HG02870 (cell line): ENCODE results near the gene MYO10.
"Not testable (repeated sequence)": the region's sequence is repeated elsewhere in the genome, so short reads cannot be mapped to it uniquely, and the experiment has no call there.

Experiments used
- ATAC-seq: cut with Tn5 transposase; IDR thresholded peaks from one replicate; pipeline ENCODE4 v1.9.1; 2021; ENCODE audit warnings: mild to moderate bottlenecking, moderate library complexity; ENCODE audit not compliant: unreplicated experiment

MYO10 gene

DNA sequence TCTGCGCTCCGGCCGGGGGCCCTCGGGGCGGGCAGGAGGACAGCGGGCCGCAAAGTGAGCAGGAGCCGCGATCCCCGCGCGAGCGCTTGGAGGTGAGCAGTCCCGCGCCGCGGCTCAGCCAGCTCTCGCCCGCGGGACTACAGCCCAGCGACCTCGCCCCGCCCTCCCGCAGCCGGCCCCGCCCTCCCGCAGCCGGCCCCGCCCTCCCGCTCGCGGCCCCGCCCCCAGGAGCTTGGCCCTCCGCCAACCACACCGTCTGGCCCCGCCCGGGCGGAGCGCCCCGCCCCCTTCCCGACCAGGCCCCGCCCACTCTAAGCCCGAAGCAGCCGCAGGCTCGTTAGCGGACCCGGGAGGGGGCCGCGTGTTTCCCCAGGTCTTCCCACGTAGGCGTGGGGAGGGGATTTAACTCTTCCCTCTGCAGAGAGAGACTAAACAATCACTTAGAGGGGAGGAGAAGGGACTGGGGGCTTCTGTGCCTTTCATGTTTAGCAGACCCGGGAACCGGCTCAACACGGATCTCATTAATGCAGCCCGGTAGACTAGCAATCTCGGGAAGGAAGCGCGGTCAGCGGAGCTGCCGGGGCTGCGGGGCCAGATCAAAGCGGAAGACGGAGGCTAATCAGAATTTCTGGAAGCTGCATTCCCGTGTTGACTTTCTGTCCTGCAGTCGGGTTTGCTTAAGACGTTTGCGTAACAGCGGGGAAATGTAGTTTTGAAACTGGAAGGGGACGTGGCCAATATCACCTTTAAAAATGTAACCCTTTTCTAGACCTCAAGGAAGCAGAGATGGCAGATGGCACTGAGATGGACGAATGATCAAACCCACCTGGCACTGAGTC lies at the start of gene MYO10:
Gene MYO10 (minus strand): TSS at position 139 of the 839 bp plus-strand sequence. CDS start 480 bp downstream, outside the sequence.
- peak; percentile 43 for ATAC-seq

DNA sequence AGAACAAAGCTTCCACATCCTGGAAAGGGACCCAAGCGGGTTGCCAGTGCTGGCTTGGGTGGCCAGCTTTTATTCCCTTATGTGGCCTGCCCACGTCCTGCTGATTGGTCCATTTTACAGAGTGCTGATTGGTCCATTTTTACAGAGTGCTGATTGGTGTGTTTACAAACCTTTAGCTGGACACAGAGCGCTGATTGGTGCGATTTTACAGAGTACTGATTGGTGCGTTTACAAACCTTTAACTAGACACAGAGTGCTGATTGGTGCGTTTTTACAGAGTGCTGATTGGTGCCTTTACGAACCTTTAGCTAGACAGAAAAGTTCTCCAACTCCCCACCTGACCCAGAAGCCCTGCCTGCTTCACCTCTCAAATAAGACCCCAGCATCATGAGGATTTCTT lies 49.2 kb upstream of the MYO10 start:
- ATAC-seq = not testable (repeated sequence)

DNA sequence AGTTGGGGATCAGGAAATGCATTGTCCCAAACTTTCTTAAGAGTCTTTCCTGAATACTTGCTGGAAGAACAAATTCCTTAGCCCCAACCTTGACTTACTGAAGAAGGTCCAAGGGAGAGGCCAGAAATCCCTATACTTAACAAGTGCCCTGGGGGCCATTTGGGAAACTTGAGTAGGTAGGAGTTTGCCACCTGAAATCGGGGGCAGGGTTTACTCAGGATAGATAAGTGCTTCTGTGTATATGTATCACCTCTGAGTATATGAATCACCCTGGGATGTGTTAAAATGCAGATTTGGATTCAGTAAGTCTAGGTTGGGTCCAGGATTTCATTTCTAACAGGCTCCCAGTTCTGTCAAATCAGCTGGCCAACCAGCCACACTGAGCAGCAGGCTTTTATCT lies 47.9 kb upstream of the MYO10 start:
- no peak for ATAC-seq

DNA sequence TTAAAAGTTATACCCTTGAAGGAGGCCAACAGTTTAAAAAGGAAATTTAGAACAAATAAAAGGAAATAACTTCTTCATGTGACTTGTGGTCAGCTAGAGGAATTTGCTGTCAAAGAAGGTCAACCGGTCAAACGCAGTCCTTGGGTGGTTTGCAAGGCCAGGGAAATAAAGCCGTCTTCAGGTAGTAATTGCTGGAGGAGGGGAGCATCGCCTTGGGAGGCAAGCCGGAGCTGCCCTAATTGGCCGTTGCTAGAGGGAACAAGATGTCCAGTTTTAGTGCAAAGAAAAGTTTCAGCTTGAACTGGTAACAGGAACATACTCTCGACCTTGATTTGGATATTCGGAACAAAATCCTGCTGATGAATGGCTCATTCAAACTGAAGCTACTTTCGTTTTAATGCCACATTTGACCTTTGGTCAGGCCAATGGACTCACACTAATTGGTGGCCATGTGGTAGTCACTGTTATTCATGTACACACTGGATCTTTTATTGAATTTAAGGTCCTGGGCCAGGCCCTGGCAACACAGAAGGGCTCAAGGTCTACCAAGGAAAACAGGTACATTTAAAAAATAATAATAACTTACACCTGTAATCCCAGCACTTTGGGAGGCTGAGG lies 47.0 kb upstream of the MYO10 start:
- no peak for ATAC-seq

DNA sequence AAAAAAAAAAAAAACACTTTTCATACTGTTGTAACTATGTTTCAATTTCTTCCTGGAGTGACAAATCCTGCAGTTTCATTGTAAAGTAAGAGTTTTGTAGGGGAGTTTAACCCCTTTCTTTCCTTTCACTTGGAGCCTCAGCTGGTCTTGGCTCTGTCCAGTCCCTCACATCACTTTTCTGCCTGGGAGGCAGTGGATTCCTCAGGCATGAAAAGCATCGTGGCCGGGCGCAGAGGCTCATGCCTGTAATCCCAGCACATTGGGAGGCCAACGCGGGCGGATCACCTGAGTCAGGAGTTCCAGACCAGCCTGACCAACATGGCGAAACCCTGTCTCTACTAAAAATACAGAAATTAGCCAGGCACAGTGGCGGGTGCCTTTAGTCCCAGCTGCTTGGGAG lies 45.6 kb upstream of the MYO10 start:
- ATAC-seq = no peak

DNA sequence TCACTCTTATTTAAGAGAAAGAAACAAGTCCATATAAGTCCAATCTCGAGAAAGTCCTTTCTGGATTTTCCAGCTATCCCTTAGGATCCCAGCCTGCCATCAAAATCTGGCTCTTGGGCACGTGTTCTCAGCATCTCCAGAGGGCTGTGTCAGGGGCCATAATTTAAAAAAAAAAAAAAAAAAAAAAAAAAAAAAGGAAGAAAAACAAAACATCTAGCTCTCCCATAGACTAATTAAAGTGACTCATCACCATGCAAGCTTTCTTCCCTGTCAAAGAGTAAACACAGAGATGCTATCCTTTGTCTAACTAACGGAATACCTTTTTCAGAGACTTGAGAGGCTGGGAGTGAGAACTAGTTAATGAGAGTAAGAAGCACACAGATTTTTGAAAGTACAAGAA lies 44.9 kb upstream of the MYO10 start:
- no peak for ATAC-seq

DNA sequence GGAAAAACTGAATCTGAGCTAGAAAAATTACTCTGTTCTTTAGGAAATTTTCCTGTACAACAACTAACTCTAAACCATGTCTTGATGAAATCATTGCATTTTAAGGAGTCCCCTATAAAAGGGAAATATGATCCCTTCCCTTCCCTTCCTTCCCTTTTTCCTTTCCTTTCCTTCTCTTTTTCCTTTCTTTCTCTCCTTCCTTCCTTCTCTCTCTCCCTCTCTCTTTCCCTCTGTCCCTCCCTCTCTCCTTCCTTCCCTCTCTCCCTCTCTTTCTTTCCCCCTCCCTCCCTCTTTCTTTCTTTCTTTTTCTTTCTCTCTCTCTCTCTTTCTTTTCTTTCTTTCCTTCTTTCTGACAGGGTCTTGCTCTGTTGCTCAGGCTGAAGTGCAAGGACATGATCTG lies 42.2 kb upstream of the MYO10 start:
- ATAC-seq = no peak

DNA sequence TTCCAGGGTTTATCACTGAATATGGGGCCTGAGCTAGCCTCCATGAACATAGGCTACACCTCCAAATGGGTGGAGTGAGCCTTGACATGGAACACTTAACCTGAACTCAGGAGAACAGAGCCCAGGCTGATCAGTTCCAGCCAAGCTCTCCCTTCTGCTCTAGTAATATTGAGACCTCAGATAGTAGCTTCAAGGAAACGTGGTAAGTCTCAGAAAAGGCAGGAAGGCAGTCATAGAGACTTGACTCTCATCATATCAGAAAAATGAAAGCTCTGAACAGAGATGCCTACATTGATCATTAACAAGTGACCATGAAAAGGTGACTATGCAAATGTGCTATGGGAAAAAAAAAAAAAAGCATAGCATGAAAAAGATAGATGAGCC lies 40.5 kb upstream of the MYO10 start:
- ATAC-seq = peak; percentile 48

DNA sequence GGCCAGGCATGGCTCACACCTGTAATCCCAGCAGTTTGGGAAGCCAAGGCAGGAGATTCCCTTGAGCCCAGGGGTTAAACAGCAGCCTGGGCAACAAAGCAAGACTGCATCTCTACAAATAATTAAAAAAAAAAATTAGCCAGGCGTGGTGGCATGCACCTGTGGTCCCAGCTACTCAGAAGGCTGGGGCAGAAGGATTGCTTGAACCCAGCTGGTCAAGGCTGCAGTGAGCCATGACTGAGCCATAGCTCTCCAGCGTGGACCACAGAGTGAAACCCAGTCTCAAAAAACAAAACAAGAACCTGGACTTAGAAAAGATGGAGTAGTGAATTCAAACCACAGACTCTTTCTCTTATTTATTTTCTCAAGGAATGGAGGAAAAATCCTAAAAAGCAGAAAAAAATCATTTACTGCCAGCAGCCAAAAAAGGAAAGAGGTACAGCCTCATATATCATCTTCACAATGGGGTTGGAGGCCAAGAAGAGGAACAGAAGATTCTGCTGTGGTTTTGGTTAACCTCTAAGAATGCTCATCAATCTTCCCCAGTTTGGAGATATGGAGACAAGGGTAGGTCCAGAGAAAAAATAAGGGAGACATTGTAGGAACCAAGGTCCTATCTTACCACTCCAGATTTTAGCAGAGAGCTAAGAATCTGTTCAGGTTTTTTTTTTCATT lies 40.0 kb upstream of the MYO10 start:
- ATAC-seq = peak; percentile 87

DNA sequence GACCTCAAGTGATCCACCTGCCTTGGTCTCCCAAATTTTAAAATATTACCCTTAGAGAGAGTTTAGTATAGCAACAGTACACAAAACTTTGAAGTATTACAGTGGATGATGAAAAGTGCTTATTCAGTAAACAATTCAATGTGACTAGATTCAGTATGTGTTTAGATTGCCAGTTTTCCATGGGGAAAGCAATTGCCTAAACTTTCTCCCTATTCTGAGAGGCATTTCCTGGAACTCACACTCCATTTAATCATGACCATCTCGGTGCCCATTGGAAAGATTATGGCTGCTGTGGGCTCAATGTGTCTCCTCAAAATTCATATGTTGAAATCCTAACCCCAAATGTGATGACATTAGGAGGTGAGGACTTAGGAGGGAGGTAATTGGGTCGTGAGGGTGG lies 38.9 kb upstream of the MYO10 start:
- ATAC-seq = no peak

DNA sequence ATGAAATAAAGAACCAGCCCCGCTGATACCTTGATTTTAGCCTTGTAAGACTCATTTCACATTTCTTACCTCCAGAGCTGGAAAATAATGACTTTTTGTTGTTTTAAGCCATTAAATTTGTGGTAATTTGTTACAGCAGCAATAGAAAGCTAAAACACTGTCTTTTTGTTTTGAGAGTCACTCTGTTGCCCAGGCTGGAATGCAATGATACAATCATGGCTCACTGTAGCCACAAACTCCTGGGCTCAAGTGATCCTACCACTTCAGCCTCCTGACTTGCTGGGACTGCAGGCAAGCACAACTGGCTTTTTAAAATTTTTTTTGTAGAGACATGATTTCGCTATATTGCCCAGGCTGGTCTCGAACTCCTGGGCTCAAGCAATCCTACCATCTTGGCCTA lies 34.7 kb upstream of the MYO10 start:
- ATAC-seq = no peak

DNA sequence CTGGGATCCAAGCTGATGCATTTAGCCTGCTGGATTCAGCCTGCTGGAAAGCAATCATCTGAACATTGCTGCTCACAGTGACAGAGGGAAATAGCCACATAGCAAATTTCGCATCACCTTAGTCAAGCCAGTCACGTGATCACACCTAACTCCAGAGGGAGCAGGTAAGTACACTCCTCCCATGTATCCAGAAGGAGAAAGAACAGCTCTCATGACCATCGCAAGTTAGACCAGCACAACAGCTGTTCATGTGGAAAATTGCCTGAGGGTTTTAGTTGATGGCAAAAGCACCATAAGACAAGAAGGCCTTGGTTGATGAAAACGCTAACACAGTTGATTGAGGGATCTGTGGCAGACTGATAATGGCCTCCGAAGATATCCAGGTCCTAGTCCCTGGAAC lies 34.2 kb upstream of the MYO10 start:
- no peak for ATAC-seq

DNA sequence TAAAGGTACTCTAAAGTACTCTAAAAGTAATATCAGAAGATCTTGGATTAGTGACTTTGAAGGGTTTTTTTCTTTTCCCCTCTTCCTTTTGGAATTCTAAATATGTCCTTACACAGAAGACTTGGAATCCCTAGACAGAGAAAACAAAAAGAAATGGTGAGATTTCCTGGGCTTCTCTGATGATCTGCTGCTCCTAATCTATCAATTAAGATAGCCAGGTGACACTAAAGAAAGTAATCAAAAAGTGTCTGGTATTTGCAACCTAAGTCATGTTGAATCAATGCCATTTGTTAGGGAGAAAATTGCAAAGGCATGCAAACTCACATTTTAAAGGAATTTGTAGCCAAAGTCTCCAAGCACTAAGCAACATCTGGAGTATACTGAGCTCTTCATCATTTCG lies 29.5 kb upstream of the MYO10 start:
- no peak for ATAC-seq

DNA sequence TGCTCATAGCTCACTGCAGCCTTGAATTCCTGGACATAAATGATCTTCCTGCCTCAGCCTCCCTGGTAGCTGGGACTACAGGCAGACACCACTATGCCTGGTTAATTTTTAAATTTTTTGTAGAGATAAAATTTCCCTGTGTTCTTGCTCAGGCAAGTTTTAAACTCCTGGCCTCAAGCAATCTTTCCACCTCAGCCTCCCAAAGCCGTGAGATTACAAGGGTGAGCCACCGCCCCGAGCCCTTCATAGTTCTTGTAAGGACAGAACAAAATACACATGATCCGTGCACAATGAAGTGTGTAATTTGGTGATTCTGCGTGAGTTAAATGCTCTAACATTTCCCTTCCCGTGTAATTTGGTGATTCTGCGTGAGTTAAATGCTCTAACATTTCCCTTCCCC lies 27.7 kb upstream of the MYO10 start:
- ATAC-seq = no peak

DNA sequence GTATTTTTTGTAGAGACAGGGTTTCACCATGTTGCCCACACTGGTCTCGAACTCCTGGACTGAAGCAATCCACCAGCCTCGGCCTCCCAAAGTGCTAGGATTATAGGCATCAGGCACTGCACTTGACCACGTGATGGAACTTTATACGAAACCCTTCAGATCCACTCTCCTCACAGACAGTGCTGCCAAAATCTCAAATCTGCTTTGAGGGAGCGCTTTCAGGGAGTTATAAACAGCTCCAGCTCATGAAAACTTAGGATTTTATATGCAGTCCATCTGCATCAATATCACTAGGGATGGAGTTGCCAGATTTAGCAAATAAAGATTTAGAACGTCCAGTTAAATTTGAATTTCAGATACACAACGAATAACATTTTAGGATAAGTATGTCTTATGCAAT lies 25.0 kb upstream of the MYO10 start:
- ATAC-seq = no peak

DNA sequence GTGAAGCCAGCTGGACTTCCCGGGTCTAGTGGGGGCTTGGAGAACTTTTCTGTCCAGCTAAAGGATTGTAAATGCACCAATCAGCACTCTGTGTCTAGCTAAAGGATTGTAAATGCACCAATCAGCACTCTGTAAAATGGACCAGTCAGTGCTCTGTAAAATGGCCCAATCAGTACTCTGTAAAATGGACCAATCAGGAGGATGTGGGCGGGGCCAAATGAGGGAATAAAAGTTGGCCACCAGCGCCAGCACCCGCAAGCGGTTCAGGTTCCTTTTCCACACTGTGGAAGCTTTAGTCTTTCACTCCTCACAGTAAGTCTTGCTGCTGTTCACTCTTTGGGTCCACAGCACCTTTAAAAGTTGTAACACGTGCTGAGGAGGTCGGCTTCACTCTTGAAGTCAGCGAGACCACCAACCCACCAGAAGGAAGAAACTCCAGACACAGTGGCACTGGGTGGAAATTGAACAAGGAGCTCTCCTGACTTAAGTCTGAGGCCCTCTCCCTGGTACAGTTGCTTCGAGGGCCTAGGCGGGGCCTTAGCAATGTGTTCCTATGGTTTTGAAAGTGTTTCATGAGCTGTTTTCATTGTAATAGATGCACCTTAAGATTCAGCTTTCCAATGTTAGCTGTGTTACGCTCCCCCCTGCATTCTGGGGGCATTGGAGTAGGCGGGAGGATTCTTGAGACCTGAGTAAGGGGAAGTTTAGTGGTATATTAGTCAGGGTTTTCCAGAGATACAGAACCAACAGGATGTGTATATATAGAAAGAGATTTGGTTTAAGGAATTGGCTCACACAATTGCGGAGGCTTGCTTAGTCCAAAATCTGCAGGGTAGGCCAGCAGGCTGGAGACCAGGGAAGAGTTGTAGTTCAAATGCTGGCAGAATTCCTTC lies 21.5 kb upstream of the MYO10 start:
- ATAC-seq = no peak

DNA sequence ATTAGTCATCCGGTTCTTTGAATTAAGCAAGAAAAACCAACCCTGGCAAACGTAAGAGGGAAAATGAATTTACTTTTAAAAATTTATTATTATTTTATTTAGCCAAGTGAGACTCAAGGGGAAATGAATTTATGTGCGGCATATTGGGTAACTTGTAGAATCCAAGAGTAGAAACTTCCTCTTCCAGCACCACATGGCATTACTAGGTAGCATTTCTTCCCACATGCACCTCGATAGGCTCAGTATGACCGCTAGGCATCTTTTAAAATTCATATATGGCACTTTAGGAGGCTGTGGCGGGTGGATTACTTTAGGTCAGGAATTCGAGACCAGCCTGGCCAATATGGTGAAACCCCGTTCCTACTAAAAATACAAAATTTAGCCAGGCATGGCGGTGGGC lies 17.6 kb upstream of the MYO10 start:
- ATAC-seq = no peak

DNA sequence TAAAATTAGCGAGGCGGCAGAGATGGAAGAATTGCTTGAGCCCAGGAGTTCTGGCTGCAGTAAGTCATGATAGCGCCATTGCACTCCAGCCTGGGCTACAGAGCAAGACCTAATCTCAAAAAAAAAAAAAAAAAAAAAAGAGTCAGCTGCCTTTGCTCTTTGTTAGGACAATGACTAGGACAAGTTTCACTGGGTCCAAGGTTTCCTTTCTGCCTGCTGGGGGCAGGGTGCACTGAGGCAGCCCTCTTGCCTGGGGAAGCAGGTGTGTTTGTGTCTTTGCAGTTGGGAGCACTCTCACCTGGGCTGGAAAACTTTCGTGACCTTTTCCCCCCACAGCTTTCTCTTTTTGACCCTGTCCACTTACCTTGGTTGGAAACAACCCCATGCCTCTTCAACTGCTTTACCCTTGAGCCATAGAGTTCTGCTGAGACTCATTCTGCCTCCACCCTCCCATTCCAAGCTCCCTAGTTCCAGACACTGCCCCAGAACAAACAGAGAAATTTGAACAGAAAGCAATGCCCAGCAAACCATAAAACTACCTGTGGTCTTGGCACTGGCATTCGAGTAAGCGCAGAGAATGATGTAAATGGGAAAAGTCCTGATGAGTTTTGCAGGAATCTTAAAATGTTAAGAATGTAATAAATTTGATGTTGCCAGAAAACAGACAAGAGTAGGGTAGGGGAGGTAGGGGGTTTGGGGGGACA lies 17.0 kb upstream of the MYO10 start:
- ATAC-seq = no peak

DNA sequence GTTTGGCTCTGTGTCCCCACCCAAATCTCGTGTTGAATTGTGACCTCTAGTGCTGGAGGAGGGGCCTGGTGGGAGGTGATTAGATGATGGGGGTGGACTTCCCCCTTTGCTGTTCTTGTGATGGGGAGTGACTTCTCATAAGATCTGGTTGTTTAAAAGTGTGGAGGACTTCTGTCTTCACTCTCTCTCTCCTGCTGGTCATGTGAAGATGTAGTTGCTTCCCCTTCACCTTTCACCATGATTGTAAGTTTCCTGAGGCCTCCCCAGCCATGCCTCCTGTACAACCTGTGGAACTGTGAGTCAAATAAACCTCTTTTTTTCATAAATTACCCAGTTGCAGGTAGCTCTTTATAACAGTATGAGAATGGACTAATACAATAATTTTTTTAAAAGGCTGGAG lies 10.6 kb upstream of the MYO10 start:
- no peak for ATAC-seq

DNA sequence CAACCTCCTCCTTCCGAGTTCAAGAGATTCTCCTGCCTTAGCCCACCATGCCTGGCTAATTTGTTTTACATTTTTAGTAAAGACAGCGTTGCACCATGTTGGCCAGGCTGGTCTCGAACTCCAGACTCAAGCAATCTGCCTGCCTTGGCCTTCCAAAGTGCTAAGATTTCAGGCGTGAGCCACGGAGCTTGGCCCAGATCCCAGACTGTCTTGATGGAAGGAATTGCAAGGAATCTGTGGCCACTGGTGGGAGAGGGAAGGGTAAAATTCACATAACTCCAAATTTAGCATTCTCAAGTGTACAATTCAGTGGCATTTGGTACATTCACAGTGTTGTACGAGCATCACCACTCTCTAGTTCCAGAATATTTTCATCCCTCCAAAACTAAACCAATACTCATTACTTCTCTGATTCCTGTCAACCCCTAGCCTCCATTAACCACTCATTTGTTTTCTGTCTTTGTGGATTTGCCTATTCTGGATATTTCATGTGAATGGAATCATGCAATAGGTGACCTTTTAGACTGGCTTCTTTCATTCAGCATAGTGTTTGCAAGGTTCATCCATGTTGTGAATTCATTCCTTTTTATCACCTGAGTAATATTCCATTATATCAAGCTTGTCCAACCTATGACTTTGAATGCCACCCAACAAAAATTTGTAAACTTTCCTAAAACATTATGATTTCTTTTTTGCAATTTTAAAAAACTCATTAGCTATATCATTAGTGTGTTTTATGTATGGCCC lies 8.9 kb upstream of the MYO10 start:
- ATAC-seq = no peak
